ENCODE measurements around the gene DCPS. TPM values are rescaled to one million over a fixed set of nuclear protein-coding genes. Genes with fewer than 3 reads are reported as not detected.
"Not testable (repeated sequence)": the region's sequence is repeated elsewhere in the genome, so short reads cannot be mapped to it uniquely, and the experiment has no call there.

The DCPS gene
- total RNA-seq, 1 experiment from 2014 or later: 51.0 TPM

GRCh38 chr11:126288237-126288636 lies 15.6 kb upstream of the DCPS start:
- DNase-seq (ENCODE audit: low spot score): no peak

- no peak for DNase-seq (ENCODE audit: low spot score)
These were observed 13.0 kb upstream of the DCPS start for GRCh38 chr11:126290887-126291286.

GRCh38 chr11:126293726-126294125 lies 10.1 kb upstream of the DCPS start:
- DNase-seq (ENCODE audit: low spot score): no peak

- no peak for DNase-seq (ENCODE audit: low spot score)
These were observed 6.9 kb upstream of the DCPS start for GRCh38 chr11:126297004-126297403.

DNA sequence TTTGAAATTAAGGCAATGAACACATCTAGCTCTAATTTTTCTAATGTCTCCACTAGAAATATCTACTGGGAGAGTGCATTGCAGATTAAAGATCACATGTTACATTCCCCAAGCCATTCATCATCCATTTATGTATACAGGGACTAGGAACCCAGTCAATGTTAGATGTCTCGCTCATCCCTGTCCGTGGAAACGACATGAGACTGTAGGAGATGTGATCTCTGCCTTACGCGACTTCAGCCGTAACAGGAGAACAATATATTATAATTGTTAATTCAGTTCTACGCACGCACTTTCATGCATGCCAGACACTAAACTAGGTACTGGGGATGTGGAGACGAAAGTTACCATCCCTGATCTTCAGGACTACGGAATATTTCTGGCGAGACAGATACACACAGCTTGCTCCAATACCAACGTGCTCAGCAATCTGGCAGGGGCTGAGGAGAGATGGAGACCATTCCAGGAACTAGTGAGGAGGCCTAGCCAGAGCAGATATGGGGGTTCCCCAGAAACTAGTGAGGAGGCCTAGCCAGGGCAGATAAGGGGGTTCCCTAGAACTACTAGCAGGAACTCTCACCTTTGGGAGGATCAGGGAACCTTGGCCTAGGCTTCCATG lies 706 bp downstream of the DCPS start:
- no peak for DNase-seq (ENCODE audit: low spot score)

DNA sequence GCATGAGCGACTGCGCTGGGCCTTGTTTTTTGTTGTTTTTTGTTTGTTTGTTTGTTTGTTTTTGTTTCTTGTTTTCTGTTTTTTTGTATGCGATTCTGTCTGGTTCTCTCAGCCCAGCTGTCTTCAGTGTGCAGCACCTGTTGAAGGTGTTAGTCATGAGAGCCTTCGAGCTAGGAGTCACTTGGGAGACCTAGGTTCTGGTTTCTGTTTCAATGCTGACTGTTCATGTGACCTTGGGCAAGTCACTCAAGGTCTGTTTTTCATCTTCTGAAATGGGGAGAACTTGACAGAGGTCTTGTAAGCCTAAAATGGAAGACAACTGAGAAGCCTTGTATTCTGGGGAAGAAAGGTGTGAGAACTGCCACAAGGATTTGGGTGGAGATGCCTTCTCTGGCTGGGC lies 1.8 kb downstream of the DCPS start:
- no peak for DNase-seq (ENCODE audit: low spot score)

DNA sequence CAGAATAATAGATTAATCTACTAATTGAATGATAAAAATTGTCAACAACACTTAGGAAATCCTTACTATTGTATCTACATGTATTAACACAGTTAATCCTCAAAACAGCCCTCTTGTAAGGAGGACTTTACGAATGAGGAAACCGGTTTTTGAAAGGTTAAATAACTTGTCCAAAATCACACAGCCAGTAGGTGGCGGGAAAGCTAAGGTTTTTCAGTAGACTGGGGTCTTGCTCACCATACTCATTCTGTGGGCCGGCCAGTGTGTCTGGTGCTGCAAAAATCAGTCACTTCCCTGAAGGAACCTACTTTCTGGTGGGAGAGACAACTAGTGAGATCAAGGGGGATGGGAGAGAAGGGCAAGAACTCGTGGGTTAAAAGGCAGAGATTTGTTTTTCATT lies 3.8 kb downstream of the DCPS start:
- DNase-seq (ENCODE audit: low spot score): peak; percentile 71

DNA sequence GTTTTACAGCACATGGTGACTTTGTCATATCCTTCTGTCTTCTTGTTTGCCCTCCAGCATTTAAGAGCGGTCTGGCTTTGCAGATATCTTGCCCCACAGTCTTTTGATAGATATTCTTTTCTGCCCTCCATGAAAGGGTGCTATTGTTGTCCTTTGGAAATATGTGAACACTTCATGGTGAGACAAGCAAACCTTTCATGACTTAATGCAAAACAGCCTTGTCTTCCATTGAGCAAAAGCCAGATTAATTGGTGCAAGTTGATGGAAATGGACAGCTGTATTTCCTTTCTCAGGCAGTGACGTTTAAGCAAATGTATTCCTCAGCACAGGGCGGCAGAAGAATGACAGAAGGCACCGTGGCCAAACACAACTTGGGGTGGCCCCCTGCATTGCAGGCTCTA lies 4.4 kb downstream of the DCPS start:
- no peak for DNase-seq (ENCODE audit: low spot score)

- DNase-seq (ENCODE audit: low spot score): not testable (repeated sequence)
These were observed 4.9 kb downstream of the DCPS start for GRCh38 chr11:126308771-126309170.

DNA sequence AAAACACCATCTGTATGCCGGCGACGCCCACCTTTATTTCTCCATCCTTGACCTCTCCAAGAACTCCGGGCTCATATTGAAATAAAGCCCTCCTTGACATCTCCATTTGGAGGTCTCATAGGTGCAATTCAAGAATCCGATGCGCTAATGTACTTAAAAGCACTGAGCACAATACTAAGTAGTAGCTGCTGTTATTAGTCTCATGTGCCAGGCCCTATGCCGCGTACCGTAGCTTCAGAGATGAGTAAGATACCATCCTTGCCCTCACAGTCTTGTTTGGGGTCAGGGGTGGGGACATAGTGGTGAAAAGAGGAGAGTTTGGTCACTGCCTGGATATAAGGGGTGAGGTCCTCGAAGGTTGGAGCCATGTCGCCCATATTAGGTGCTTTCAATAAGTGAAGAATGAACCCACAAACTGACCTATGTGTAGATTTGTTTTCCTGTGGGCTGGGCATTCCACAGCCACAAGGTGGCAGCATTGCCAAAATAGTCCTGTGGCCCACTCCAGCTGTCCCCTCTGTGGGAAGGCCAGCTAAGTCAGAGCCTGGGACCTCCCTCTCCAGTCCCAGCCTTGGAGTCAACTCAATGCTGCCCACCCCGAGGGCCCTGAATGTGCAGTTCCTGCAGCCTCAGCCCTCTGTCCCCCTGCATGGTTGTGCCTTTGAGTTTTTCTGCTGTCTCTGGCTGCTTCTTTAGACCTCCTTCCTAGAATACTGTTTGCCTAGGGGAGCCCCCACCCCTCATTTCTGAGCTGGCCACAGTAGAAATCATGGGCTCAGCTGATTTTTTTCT lies 6.5 kb downstream of the DCPS start:
- DNase-seq (ENCODE audit: low spot score): peak; percentile 96

- DNase-seq (ENCODE audit: low spot score): no peak
These were observed 7.1 kb downstream of the DCPS start for GRCh38 chr11:126310992-126311310.

GRCh38 chr11:126311401-126312291 lies 7.8 kb downstream of the DCPS start:
- no peak for DNase-seq (ENCODE audit: low spot score)

- DNase-seq (ENCODE audit: low spot score): peak; percentile 66
These were observed 9.1 kb downstream of the DCPS start for GRCh38 chr11:126312961-126313360.

GRCh38 chr11:126313826-126314225 lies 10.0 kb downstream of the DCPS start:
- DNase-seq (ENCODE audit: low spot score): no peak

- no peak for DNase-seq (ENCODE audit: low spot score)
These were observed 13.5 kb downstream of the DCPS start for GRCh38 chr11:126317432-126317755.

DNA sequence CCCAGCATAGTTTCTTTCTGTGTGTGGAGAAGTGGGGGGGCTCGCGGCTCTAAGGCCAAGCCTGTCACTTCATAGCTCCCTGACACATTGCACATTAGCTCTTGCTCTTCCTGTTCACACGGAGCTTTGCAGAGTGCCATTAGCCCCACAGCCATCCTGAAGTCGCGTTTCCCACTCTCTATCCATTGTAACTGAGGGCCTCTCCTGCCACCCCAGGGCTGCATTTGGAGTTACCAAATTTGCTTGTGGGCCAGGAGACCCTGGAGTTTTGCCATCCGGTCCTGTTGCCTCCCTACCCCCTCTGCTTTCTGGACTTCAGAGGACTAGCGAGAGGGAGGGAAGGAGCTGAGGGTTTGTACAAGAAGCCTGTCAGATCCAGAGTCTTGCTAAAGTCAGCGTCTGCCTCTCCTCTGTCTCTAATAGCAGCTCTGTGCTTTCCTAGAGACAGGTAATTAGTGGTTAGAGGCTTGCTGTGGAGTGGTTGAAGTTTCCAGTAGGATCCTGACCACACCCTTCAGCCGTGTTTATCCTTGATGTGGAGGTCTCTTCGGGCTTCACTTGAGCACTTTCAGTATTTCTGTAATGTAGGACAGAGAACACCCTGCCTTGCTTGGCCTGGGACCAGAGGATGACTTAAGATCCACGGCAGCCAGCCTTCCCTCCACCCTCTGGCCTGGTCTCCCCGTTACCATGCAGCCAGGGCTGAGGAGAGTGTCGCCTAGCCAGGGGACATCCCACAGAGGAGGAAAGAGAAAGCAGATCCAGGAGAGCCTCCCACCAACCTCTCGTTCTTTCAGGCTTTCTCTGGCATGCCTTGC lies 14.1 kb downstream of the DCPS start:
- DNase-seq (ENCODE audit: low spot score): no peak

GRCh38 chr11:126318574-126319373 lies 14.9 kb downstream of the DCPS start:
- DNase-seq (ENCODE audit: low spot score): no peak

GRCh38 chr11:126319374-126319740 lies 15.5 kb downstream of the DCPS start:
- no peak for DNase-seq (ENCODE audit: low spot score)

GRCh38 chr11:126322996-126323395 lies 19.1 kb downstream of the DCPS start:
- no peak for DNase-seq (ENCODE audit: low spot score)

- DNase-seq (ENCODE audit: low spot score): no peak
These were observed 23.6 kb downstream of the DCPS start for GRCh38 chr11:126327281-126328000.

All from HT-29 (cell line).